K562 (cell line): Measurements from ENCODE around the gene CD101. TPM values are rescaled to one million over a fixed set of nuclear protein-coding genes. Genes with fewer than 3 reads are reported as not detected.

Experiments
- ATAC-seq: fragments of 200-7000 bp; cut with Tn5 transposase; 3 replicates; pipeline ENCODE4 v1.9.1; 2020; ENCODE audit warnings: moderate library complexity
- BruUV-seq: library from RNA; stranded (reverse); fragments of 400-500 nt; replicated peaks from 2 replicates; lab custom pipeline; 2021; lab: Mats Ljungman, UMichigan
- CTCF ChIA-PET: fragments of 300-600 bp; formaldehyde crosslinking; extraction: SDS; loops from one replicate; lab custom pipeline; 2021; ENCODE audit warnings: low intra/inter-chr PET ratio; lab: Yijun Ruan, JAX
- POLR2A ChIA-PET: fragments of 300-600, 350-650 bp; sonication (Branson Sonifier 250); formaldehyde crosslinking; extraction: SDS; loops from one replicate; lab custom pipeline; 2021; ENCODE audit warnings: antibody characterized with exemption, inconsistent platforms; lab: Yijun Ruan, JAX
- DNase-seq, 4 experiments: peaks; one replicate each; pipeline versions ENCODE4 v3.0.0 to v3.0.0-alpha.2; 2011 to 2018; ENCODE audit warnings: low spot score in 3 of 4, mixed read lengths in 3 of 4; ENCODE audit errors: extremely low read depth in 1 of 4
- FAIRE-seq: peaks from 2 replicates; lab custom pipeline; 2011; peaks lifted over from hg19 to GRCh38; lab: Jason Lieb, UNC
- H2AFZ ChIP-seq: 2 replicates; pipeline ENCODE4 v1.6.0; 2011; ENCODE audit warnings: low read depth, low read length, control low read depth, inconsistent platforms
- H3K27ac ChIP-seq: fragments of 200-600 bp; 3 replicates; pipeline ENCODE4 v1.8.0; 2011; ENCODE audit warnings: low read depth, mild to moderate bottlenecking, control low read depth, inconsistent platforms, low read length, moderate library complexity, mixed read lengths; ENCODE audit errors: extremely low read depth
- H3K27me3 ChIP-seq, 2 experiments: fragments of 300-600 bp in 1 of 2; 2 replicates in 1 of 2; 3 replicates in 1 of 2; pipeline versions ENCODE4 v1.6.0 to v1.8.0; 2011; ENCODE audit warnings: inconsistent platforms in 2 of 2, low read length in 2 of 2, mild to moderate bottlenecking in 1 of 2, mixed read lengths in 1 of 2, moderate library complexity in 1 of 2; ENCODE audit not compliant: control insufficient read depth in 2 of 2, insufficient read depth in 2 of 2
- H3K36me3 ChIP-seq: fragments of 300-600 bp; 3 replicates; pipeline ENCODE4 v1.8.0; 2011; ENCODE audit warnings: mild to moderate bottlenecking, low read length, inconsistent platforms; ENCODE audit not compliant: control insufficient read depth, insufficient read depth
- H3K4me1 ChIP-seq, 2 experiments: fragments of 200-600 bp in 1 of 2; replicated peaks in 1 of 2; 2 replicates in 1 of 2; 3 replicates in 1 of 2; pipeline versions ENCODE4 v1.5.1 to v1.8.0; 2011; ENCODE audit warnings: inconsistent platforms in 2 of 2, low read length in 2 of 2, mild to moderate bottlenecking in 1 of 2, mixed read lengths in 1 of 2, moderate library complexity in 1 of 2; ENCODE audit not compliant: control insufficient read depth in 2 of 2, insufficient read depth in 2 of 2
- H3K4me2 ChIP-seq: 2 replicates; pipeline ENCODE4 v1.6.1; 2011; ENCODE audit warnings: low read length, control low read depth, inconsistent platforms, mixed read lengths; ENCODE audit not compliant: insufficient read depth
- H3K4me3 ChIP-seq: fragments of 200-600 bp; sonication (generic), shearing (Covaris generic); 2 replicates; pipeline ENCODE4 v1.5.1; 2016; ENCODE audit warnings: control low read depth, inconsistent platforms
- H3K79me2 ChIP-seq: fragments of 200-600 bp; 3 replicates; pipeline ENCODE4 v1.8.0; 2011; ENCODE audit warnings: low read length, inconsistent platforms; ENCODE audit not compliant: control insufficient read depth, insufficient read depth
- H3K9ac ChIP-seq, 2 experiments: 2 replicates each; pipeline versions ENCODE4 v1.6.0 to v1.6.1; 2011; ENCODE audit warnings: low read depth in 2 of 2, low read length in 2 of 2, control low read depth in 1 of 2, inconsistent platforms in 1 of 2, mild to moderate bottlenecking in 1 of 2, mixed read lengths in 1 of 2; ENCODE audit not compliant: insufficient read depth in 1 of 2
- H3K9me1 ChIP-seq: one replicate; pipeline ENCODE4 v1.6.0; 2011; ENCODE audit warnings: inconsistent platforms, mild to moderate bottlenecking, low read length, moderate library complexity; ENCODE audit not compliant: control insufficient read depth, insufficient read depth
- H3K9me3 ChIP-seq: replicated peaks from 2 replicates; pipeline ENCODE4 v1.5.1; 2011; ENCODE audit warnings: low read depth, low read length, inconsistent platforms; ENCODE audit not compliant: control insufficient read depth, insufficient read depth
- H4K20me1 ChIP-seq: replicated peaks from 2 replicates; pipeline ENCODE4 v1.6.1; 2011; ENCODE audit warnings: low read length, inconsistent platforms, mixed read lengths; ENCODE audit not compliant: control insufficient read depth, insufficient read depth
- FOXJ2 ChIP-seq: fragments of 200-800 bp; sonication (Bioruptor generic); IDR thresholded peaks from 2 replicates; pipeline ENCODE4 v1.6.1; 2016; ENCODE audit warnings: missing genetic modification characterization, missing compliant biosample characterization
- GATA2 ChIP-seq: sonication (generic); formaldehyde crosslinking; IDR thresholded peaks from 2 replicates; pipeline ENCODE4 v1.4.0; 2020; ENCODE audit warnings: mild to moderate bottlenecking, missing genetic modification reagents
- GTF2E2 ChIP-seq: fragments of 200-800 bp; sonication (Bioruptor generic); IDR thresholded peaks from 2 replicates; pipeline ENCODE4 v1.6.1; 2016; ENCODE audit warnings: missing genetic modification characterization, missing compliant biosample characterization
- KLF16 ChIP-seq: IDR thresholded peaks from 2 replicates; pipeline ENCODE4 v1.6.1; 2016; ENCODE audit warnings: antibody characterized with exemption
- MCM7 ChIP-seq, 2 experiments: fragments of 450-650 bp; IDR thresholded peaks; 2 replicates each; pipeline ENCODE4 v1.6.1; 2016 to 2018
- ZNF133 ChIP-seq: fragments of 250-450 bp; sonication (Bioruptor Pico); IDR thresholded peaks from 2 replicates; pipeline ENCODE4 v1.4.0; 2020; ENCODE audit warnings: mild to moderate bottlenecking
- ZNF217 ChIP-seq: sonication (generic); formaldehyde crosslinking; IDR thresholded peaks from 2 replicates; pipeline ENCODE4 v1.8.0; 2022; ENCODE audit warnings: mild to moderate bottlenecking, missing genetic modification reagents
- ZNF24 ChIP-seq: fragments of 450-650 bp; IDR thresholded peaks from 2 replicates; pipeline ENCODE4 v1.6.1; 2016
- WGBS: fragments of 100-300 bp; shearing (Covaris generic); methylation state at CpG from one replicate; pipeline ENCODE4 v1.1.6; 2016; ENCODE audit warnings: low coverage, mixed read lengths; ENCODE audit not compliant: insufficient coverage; ENCODE audit errors: missing lambda C conversion rate; 5-methylcytosine and 5-hydroxymethylcytosine counted together
- in situ Hi-C: fragments of 300-500 bp; cut with MboI; formaldehyde crosslinking; loops from 4 replicates; pipeline ENCODE4 v1.15.0; 2018; ENCODE audit warnings: inconsistent platforms, mixed read lengths
- intact Hi-C: fragments of 100-400 bp; cut with micrococcal nuclease; formaldehyde crosslinking; loops from 2 replicates; pipeline ENCODE4 v1.14.2; 2022
- polyA plus RNA-seq, 8 experiments: library from polyadenylated mRNA; depleted of rRNA in 4 of 8; stranded (reverse) in 5 of 8; unstranded in 3 of 8; fragments of >200 nt; fragmentation: Nextera tagmentation in 2 of 8; fragmentation: Illumina TruSeq in 1 of 8; extraction: Ambion mirVana in 2 of 8; extraction: Trizol in 1 of 8; gene quantifications; 2 replicates each; pipeline versions ENCODE4 v1.2.1 to v1.2.3, GENCODE V29; 2011 to 2014; ENCODE audit warnings: inconsistent platforms in 1 of 8, missing spikeins in 1 of 8
- total RNA-seq, 7 experiments: library from RNA; depleted of rRNA in 6 of 7; stranded (reverse); fragments of >200 nt in 6 of 7; fragmentation: Illumina TruSeq in 2 of 7; extraction: Trizol in 2 of 7; gene quantifications; 2 replicates each; pipeline versions ENCODE4 v1.2.1 to v1.2.3, GENCODE V29; 2011 to 2021; ENCODE audit warnings: low replicate concordance in 1 of 7
- TF ChIP-seq, protein P1 (sequence below): fragments of 200-800 bp; sonication (Bioruptor generic); IDR thresholded peaks from 2 replicates; pipeline ENCODE4 v1.6.1; 2016; ENCODE audit warnings: missing genetic modification characterization, missing compliant biosample characterization

The CD101 gene
- total and polyA plus RNA-seq, 9 of the 15 experiments (the other 6 are each of a cell fraction or from before 2014, with no cell fraction given) = 0.04 to 1.1 (median 0.20) TPM

- peak overlapping the region in 1 of 2 experiments; percentile 91; a peak in 2 of 4 replicates for H3K9ac ChIP-seq
- H3K4me3 ChIP-seq = peak overlapping the region; percentile 76
- peaks cover 24% of the 10 kb centered on the region for H3K36me3 ChIP-seq
- peak overlapping the region; percentile 98 for H3K4me2 ChIP-seq
- intact Hi-C loops (loop anchor here (5.0 to 10.0 kb wide), 5 partner anchors 124 to 914 kb away; no protein-coding TSS in a partner anchor), in situ Hi-C loops (loop anchor here (5.0 kb wide), 1 partner anchor 552 kb away; no protein-coding TSS in a partner anchor)
- DNase-seq (peak in 1 of 4 experiments; percentile 14), ATAC-seq (no peak), FAIRE-seq (no peak)
- CTCF ChIA-PET = interaction anchor here (0.7 to 1.3 kb wide), 2 partner anchors 177 to 322 kb away, joined by 3 to 4 read pairs; no protein-coding TSS in a partner anchor
- no peaks in the 10 kb centered on the region for H3K9me3 ChIP-seq
- H4K20me1 ChIP-seq = no peaks in the 10 kb centered on the region
- H3K27ac ChIP-seq = peak overlapping the region; percentile 92; the same call in 2 of the 3 replicates
- 1% methylated on average over 4 of the region's 4 CpGs for WGBS
- H3K9me1 ChIP-seq = no peaks in the 10 kb centered on the region
- BruUV-seq = no TSS peak
- H3K79me2 ChIP-seq = peaks cover 30% of the 10 kb centered on the region
- no peaks in the 10 kb centered on the region for H3K27me3 ChIP-seq
- POLR2A ChIA-PET = interaction anchor here (1.2 to 1.8 kb wide), 2 partner anchors 318 to 327 kb away, joined by 3 to 8 read pairs; no protein-coding TSS in a partner anchor
- H2AFZ ChIP-seq = peak overlapping the region; percentile 94
- TF ChIP-seq FOXJ2 (tag) (no peak), MCM7 (IDR thresholded peaks at IDR 0.05) (no peak), GATA2 (CRISPR knock-in tag) (no peak), ZNF24 (peak; percentile 51; the same call in 1 of the 2 replicates), ZNF217 (CRISPR knock-in tag) (no peak), ZNF133 (CRISPR knock-in tag) (no peak), GTF2E2 (tag) (0 out of 2 replicates have a peak, but pooled peaks have one; percentile 13), KLF16 (no peak)
- TF ChIP-seq, protein P1, sequence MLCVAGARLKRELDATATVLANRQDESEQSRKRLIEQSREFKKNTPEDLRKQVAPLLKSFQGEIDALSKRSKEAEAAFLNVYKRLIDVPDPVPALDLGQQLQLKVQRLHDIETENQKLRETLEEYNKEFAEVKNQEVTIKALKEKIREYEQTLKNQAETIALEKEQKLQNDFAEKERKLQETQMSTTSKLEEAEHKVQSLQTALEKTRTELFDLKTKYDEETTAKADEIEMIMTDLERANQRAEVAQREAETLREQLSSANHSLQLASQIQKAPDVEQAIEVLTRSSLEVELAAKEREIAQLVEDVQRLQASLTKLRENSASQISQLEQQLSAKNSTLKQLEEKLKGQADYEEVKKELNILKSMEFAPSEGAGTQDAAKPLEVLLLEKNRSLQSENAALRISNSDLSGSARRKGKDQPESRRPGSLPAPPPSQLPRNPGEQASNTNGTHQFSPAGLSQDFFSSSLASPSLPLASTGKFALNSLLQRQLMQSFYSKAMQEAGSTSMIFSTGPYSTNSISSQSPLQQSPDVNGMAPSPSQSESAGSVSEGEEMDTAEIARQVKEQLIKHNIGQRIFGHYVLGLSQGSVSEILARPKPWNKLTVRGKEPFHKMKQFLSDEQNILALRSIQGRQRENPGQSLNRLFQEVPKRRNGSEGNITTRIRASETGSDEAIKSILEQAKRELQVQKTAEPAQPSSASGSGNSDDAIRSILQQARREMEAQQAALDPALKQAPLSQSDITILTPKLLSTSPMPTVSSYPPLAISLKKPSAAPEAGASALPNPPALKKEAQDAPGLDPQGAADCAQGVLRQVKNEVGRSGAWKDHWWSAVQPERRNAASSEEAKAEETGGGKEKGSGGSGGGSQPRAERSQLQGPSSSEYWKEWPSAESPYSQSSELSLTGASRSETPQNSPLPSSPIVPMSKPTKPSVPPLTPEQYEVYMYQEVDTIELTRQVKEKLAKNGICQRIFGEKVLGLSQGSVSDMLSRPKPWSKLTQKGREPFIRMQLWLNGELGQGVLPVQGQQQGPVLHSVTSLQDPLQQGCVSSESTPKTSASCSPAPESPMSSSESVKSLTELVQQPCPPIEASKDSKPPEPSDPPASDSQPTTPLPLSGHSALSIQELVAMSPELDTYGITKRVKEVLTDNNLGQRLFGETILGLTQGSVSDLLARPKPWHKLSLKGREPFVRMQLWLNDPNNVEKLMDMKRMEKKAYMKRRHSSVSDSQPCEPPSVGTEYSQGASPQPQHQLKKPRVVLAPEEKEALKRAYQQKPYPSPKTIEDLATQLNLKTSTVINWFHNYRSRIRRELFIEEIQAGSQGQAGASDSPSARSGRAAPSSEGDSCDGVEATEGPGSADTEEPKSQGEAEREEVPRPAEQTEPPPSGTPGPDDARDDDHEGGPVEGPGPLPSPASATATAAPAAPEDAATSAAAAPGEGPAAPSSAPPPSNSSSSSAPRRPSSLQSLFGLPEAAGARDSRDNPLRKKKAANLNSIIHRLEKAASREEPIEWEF (CRISPR knock-in tag) = 0 out of 2 replicates have a peak, but pooled peaks have one; percentile 2
- H3K4me1 ChIP-seq = peaks cover 10 to 14% of the 10 kb centered on the region in 2 experiments
Measured at GRCh38 chr1:117058810-117059209, 57.2 kb downstream of the CD101 start.
